Fibroblast of villous mesenchyme (primary cell): Measurements from ENCODE around the gene GASK1A. TPM values are rescaled to one million over a fixed set of nuclear protein-coding genes. Genes with fewer than 3 reads are reported as not detected.

Experiments used
- DNase-seq: peaks from one replicate; pipeline ENCODE4 v3.0.0-alpha.2; 2010; ENCODE audit warnings: low read depth
- H3K4me3 ChIP-seq: 2 replicates; pipeline ENCODE4 v1.5.1; 2011; ENCODE audit warnings: low read depth, mild to moderate bottlenecking, low read length
- total RNA-seq: library from RNA; depleted of rRNA; stranded (reverse); fragments of >200 nt; gene quantifications from 2 replicates; pipeline ENCODE4 v1.2.3, GENCODE V29; 2012
- TF ChIP-seq, protein P1 (sequence below): IDR thresholded peaks from 2 replicates; pipeline ENCODE4 v1.5.1; 2012; ENCODE audit warnings: low read depth, mild to moderate bottlenecking, low read length; ENCODE audit not compliant: insufficient read depth

GASK1A gene
- total RNA-seq, 1 donor = 1.7 TPM

DNA sequence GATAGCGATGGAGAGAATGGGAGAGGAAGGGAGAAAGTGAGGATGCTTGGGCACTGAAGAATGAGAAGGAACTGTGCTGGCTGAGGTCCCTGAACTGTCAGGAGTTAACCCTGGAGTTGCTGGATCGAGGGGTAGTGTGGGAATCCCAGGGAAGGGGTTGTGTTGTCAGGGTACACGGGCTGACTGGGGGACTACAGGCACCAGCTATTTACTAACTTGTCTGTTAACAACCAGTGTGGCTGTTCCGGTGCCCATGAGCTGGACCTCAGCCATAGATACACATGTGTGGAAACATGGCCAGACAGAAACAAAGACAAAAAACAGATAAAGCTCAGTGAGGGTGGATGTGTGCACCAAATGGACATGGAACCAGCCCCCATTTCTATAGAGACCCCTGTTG is 55.1 kb downstream of the GASK1A start:
- TF ChIP-seq, protein P1, sequence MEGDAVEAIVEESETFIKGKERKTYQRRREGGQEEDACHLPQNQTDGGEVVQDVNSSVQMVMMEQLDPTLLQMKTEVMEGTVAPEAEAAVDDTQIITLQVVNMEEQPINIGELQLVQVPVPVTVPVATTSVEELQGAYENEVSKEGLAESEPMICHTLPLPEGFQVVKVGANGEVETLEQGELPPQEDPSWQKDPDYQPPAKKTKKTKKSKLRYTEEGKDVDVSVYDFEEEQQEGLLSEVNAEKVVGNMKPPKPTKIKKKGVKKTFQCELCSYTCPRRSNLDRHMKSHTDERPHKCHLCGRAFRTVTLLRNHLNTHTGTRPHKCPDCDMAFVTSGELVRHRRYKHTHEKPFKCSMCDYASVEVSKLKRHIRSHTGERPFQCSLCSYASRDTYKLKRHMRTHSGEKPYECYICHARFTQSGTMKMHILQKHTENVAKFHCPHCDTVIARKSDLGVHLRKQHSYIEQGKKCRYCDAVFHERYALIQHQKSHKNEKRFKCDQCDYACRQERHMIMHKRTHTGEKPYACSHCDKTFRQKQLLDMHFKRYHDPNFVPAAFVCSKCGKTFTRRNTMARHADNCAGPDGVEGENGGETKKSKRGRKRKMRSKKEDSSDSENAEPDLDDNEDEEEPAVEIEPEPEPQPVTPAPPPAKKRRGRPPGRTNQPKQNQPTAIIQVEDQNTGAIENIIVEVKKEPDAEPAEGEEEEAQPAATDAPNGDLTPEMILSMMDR = no peak
- DNase-seq = no peak
- no peak overlapping the region for H3K4me3 ChIP-seq

- H3K4me3 ChIP-seq = no peak overlapping the region
- TF ChIP-seq, protein P1 = no peak
- no peak for DNase-seq
Observed at GRCh38 chr3:43034911-43035310, 55.8 kb downstream of the GASK1A start.

GRCh38 chr3:43035801-43036365 is 56.8 kb downstream of the GASK1A start:
- no peak for DNase-seq
- H3K4me3 ChIP-seq = no peak overlapping the region
- TF ChIP-seq, protein P1 = no peak

- DNase-seq = no peak
- no peak overlapping the region for H3K4me3 ChIP-seq
- TF ChIP-seq, protein P1 = no peak
Observed at GRCh38 chr3:43036621-43037423, 57.7 kb downstream of the GASK1A start.

DNA sequence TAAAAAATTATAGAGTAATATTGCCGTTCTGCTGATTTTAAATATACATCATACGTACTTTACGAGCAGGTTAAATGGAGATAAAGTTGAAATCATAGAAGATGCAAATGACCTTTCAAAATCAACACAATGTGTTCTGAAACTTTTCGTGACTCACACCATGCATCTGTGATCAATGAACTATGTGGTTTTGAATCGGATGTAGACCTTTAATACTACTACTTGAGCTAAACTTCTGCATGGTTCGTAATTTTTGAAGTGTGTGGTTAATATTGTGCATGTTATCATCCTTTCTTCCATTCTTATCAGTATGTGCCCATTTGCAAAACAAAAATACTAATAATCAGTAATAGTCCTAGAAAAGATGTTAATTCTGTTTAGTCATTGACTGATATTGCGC is 58.9 kb downstream of the GASK1A start:
- TF ChIP-seq, protein P1 = no peak
- no peak for DNase-seq
- H3K4me3 ChIP-seq = no peak overlapping the region

DNA sequence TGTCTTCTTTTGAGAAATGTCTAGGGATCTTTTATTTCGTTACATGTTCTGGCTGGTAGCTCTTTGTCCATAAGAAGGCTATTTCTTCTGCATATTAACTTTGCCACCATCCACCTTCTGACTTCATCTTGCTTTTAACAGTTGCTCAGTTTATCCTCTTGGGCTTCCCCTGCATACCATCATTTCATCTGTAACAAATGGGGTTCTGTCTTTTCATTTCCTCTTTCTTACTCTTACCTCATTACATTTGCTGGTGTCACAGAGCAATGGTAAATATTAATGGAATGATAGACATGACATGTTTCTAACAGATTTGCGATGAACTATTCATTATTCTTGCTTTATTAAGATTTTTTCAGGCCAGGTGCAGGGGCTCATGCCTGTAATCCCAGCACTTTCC is 62.4 kb downstream of the GASK1A start:
- TF ChIP-seq, protein P1 = no peak
- no peak overlapping the region for H3K4me3 ChIP-seq
- no peak for DNase-seq
